LNCaP clone FGC (cell line): ENCODE measurements around the gene KRTAP3-2.

Experiments
- DNase-seq: peaks from one replicate; pipeline ENCODE4 v3.0.0-alpha.2; 2011; ENCODE audit warnings: low read depth
- H3K4me3 ChIP-seq: 2 replicates; pipeline ENCODE4 v1.5.1; 2011; ENCODE audit warnings: mild to moderate bottlenecking, low read depth, low read length, control low read depth
- CTCF ChIP-seq: IDR thresholded peaks from 2 replicates; pipeline ENCODE4 v1.5.1; 2012; ENCODE audit warnings: mild to moderate bottlenecking; ENCODE audit not compliant: control insufficient read depth, insufficient read depth; ENCODE audit errors: extremely low read depth

The KRTAP3-2 gene

GRCh38 chr17:41029633-41030245 is 30.0 kb upstream of the KRTAP3-2 start, which contains the start of gene KRTAP1-4:
KRTAP1-4 (minus strand) TSS chr17:41030195; CDS start chr17:41030078, 117 bp downstream.
- no peak for DNase-seq
- TF ChIP-seq CTCF: no peak
- H3K4me3 ChIP-seq: no peak within 1 kb of the TSS

GRCh38 chr17:41026715-41027471 is 27.2 kb upstream of the KRTAP3-2 start, which contains the start of gene KRTAP1-5:
KRTAP1-5 (minus strand) TSS chr17:41027208; CDS start chr17:41027155, 53 bp downstream.
- DNase-seq: no peak
- H3K4me3 ChIP-seq: no peak within 1 kb of the TSS
- no peak for TF ChIP-seq CTCF

- DNase-seq: no peak
- TF ChIP-seq CTCF: no peak
- no peak overlapping the region for H3K4me3 ChIP-seq
Measured at GRCh38 chr17:41024697-41025096, 25.0 kb upstream of the KRTAP3-2 start.

- TF ChIP-seq CTCF: no peak
- no peak for DNase-seq
- H3K4me3 ChIP-seq: no peak overlapping the region
Measured at GRCh38 chr17:41020336-41020735, 20.6 kb upstream of the KRTAP3-2 start.

GRCh38 chr17:41019415-41019814 is 19.7 kb upstream of the KRTAP3-2 start:
- no peak for TF ChIP-seq CTCF
- no peak overlapping the region for H3K4me3 ChIP-seq
- no peak for DNase-seq

- DNase-seq: no peak
- no peak overlapping the region for H3K4me3 ChIP-seq
Measured at GRCh38 chr17:41018541-41018940, 18.8 kb upstream of the KRTAP3-2 start.

More at GRCh38 chr17:41018541-41018940, 18.8 kb upstream of the KRTAP3-2 start:
- no peak for TF ChIP-seq CTCF
